ENCODE data around the gene GSTT2.
"Not testable (repeated sequence)": the region's sequence is repeated elsewhere in the genome, so short reads cannot be mapped to it uniquely, and the experiment has no call there.

GSTT2 gene

DNA sequence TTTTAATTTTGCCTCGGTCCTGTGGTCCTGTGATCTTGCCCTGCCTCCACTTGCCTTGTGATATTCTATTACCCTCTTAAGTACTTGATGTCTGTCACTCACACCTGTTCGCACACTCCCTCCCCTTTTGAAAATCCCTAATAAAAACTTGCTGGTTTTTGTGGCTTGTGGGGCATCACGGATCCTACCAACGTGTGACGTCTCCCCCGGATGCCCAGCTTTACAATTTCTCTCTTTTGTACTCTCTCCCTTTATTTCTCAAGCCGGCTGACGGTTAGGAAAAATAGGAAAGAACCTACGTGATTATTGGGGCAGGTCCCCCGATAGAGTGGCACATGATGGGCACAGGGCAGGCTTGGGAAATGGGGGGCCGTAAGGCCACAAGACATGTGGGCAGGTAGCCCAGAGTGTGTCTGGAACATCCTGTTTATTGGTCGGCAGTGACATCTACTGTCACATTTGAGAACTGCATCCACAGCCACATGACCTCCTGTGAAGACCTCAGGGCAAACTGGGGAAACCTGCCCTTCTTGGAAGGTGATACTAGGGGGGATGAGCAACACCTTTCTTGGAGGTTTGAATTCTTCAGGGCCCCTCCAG is 23.5 kb upstream of the GSTT2 start:
- peak; percentile 78 for TF ChIP-seq CTCF (IDR thresholded peaks at IDR 0.05; ENCODE audit: insufficient read depth, low read depth, low read length, missing control alignments)
- DNase-seq (ENCODE audit: low read depth): peak; percentile 60
- H3K4me3 ChIP-seq (ENCODE audit: low read length): not testable (repeated sequence)

- not testable (repeated sequence) for H3K4me3 ChIP-seq (ENCODE audit: low read length)
Observed at GRCh38 chr22:23961084-23961771, 18.7 kb upstream of the GSTT2 start, which contains the start of gene GSTT2B. Gene GSTT2B, minus strand, starts transcription at chr22:23961195. Its CDS starts 64 bp downstream, at chr22:23961131.

GRCh38 chr22:23966094-23966493 is 13.8 kb upstream of the GSTT2 start:
- DNase-seq (ENCODE audit: low read depth); H3K4me3 ChIP-seq (ENCODE audit: low read length): not testable (repeated sequence)

More at GRCh38 chr22:23961084-23961771, 18.7 kb upstream of the GSTT2 start, which contains the start of gene GSTT2B:
- DNase-seq (ENCODE audit: low read depth): not testable (repeated sequence)

DNA sequence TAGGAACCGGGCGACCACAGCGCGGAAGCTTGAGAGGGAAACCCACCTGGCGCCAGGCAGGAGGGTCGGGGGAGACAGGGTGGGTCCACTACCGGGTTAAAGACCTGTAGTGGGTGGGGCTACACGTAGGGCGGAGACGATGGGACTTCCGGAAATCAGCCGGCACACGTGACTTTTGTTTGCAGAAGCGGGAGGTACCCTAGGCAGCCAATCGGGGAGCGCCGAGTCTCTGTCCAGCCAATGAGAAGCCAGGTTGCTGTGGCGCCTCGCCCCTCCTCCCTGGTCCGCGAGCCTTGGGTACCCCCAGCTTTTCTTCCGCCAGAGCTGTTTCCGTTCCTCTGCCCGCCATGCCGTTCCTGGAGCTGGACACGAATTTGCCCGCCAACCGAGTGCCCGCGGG is 13.4 kb upstream of the GSTT2 start, which contains the start of gene DDTL:
Gene DDTL (plus strand): TSS at position 321 of the 400 bp plus-strand sequence. CDS start 27 bp downstream, at position 348.
- not testable (repeated sequence) for H3K4me3 ChIP-seq (ENCODE audit: low read length); DNase-seq (ENCODE audit: low read depth)

DNA sequence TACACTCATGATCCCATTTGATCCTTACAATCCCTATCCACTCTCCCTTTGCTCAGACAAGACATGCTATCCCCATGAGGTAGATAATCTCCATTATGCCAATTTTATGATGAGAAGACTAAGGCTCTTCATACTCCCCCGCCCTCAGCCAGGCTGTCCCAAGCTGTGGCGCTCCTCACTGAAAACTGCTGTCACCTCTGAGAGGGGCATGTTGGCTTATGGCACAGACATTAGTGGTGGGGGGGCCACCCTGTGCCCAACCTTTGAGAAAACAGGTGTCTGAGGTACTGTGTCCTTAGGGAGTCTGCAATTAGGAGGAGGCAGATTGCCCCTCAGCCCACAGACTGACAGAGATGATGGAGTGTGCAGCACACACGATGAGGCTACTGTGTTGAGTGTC is 10.9 kb upstream of the GSTT2 start:
- no peak for TF ChIP-seq CTCF (IDR thresholded peaks at IDR 0.05; ENCODE audit: insufficient read depth, low read depth, low read length, missing control alignments)

GRCh38 chr22:23970201-23970641 is 9.7 kb upstream of the GSTT2 start:
- TF ChIP-seq CTCF (IDR thresholded peaks at IDR 0.05; ENCODE audit: insufficient read depth, low read depth, low read length, missing control alignments): no peak
- no peak overlapping the region for H3K4me3 ChIP-seq (ENCODE audit: low read length)
- no peak for DNase-seq (ENCODE audit: low read depth)

More for the DNA sequence above, 10.9 kb upstream of the GSTT2 start:
- no peak for DNase-seq (ENCODE audit: low read depth)
- no peak overlapping the region for H3K4me3 ChIP-seq (ENCODE audit: low read length)

- TF ChIP-seq CTCF (IDR thresholded peaks at IDR 0.05; ENCODE audit: insufficient read depth, low read depth, low read length, missing control alignments): no peak
- no peak overlapping the region for H3K4me3 ChIP-seq (ENCODE audit: low read length)
- no peak for DNase-seq (ENCODE audit: low read depth)
Observed at GRCh38 chr22:23970816-23971486, 9.0 kb upstream of the GSTT2 start.

- DNase-seq (ENCODE audit: low read depth); H3K4me3 ChIP-seq (ENCODE audit: low read length): not testable (repeated sequence)
Observed at GRCh38 chr22:23971927-23972326, 8.0 kb upstream of the GSTT2 start.

- not testable (repeated sequence) for DNase-seq (ENCODE audit: low read depth); H3K4me3 ChIP-seq (ENCODE audit: low read length)
Observed at GRCh38 chr22:23974345-23974744, 5.6 kb upstream of the GSTT2 start, which contains the start of gene DDT. Gene DDT, minus strand, starts transcription at chr22:23974441. Its CDS starts 27 bp downstream, at chr22:23974414.

- not testable (repeated sequence) for H3K4me3 ChIP-seq (ENCODE audit: low read length); DNase-seq (ENCODE audit: low read depth)
Observed at GRCh38 chr22:23974836-23975352, 5.0 kb upstream of the GSTT2 start.

DNA sequence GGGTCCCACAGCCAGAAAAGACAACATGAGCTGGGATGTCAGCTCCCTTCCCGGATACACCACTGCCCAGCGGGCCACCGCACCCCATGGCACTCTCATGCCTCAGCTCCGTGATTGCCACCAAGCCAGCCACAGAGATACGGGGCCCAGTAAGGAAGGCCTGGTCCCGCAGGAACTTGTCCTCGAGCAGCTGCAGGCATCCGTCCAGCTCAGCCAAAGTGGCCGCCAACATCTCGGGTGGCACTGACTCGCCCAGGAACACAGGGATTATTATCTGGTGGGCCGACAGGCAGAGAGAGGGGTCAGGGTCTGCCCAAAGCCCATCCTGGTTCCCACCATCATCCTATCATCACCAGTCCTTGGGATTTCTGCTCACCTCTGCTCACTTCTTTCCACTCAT is 2.6 kb upstream of the GSTT2 start:
- not testable (repeated sequence) for H3K4me3 ChIP-seq (ENCODE audit: low read length); DNase-seq (ENCODE audit: low read depth)

DNA sequence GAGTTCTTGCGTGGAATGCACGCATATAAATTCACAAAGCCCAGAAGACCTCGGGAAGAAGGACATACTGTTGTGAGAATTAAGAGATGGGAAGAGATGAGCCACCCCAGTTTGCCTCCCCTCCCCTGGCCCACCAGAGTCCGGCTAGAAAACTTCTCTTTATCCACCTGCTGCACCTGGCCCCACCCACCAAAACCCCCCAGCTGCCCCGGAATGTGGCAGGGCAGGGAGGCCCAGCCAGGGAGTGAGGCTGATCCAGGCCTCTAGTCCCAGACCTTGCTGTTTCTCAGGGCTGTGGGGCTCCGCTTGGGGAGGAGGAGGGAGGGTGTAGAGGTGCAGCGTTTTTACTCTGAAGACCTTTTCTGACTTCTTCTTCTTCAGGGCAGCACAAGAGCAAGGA is 633 bp downstream of the GSTT2 start:
- DNase-seq (ENCODE audit: low read depth); H3K4me3 ChIP-seq (ENCODE audit: low read length): not testable (repeated sequence)

All from epithelial cell of esophagus (primary cell).